Measurements from ENCODE around the gene ACSS3.

Gene ACSS3

GRCh38 chr12:81288651-81289050 lies 210.8 kb downstream of the ACSS3 start:
- no peak for FAIRE-seq

GRCh38 chr12:81294325-81295190 lies 216.7 kb downstream of the ACSS3 start:
- no peak for TF ChIP-seq TAF1 (IDR thresholded peaks at IDR 0.05; ENCODE audit: borderline replicate concordance, low read depth, low read length)
- TF ChIP-seq POLR2AphosphoS5 (IDR thresholded peaks at IDR 0.05; ENCODE audit: low read depth, low read length) = no peak
- TF ChIP-seq POLR2A (IDR thresholded peaks at IDR 0.05; ENCODE audit: low read depth, low read length) = no peak
- DNase-seq (ENCODE audit: insufficient read length) = no peak
- FAIRE-seq = no peak

More at GRCh38 chr12:81288651-81289050, 210.8 kb downstream of the ACSS3 start:
- no peak for TF ChIP-seq POLR2AphosphoS5 (IDR thresholded peaks at IDR 0.05; ENCODE audit: low read depth, low read length)
- no peak for TF ChIP-seq TAF1 (IDR thresholded peaks at IDR 0.05; ENCODE audit: borderline replicate concordance, low read depth, low read length)
- no peak for TF ChIP-seq POLR2A (IDR thresholded peaks at IDR 0.05; ENCODE audit: low read depth, low read length)
- DNase-seq (ENCODE audit: insufficient read length) = no peak

DNA sequence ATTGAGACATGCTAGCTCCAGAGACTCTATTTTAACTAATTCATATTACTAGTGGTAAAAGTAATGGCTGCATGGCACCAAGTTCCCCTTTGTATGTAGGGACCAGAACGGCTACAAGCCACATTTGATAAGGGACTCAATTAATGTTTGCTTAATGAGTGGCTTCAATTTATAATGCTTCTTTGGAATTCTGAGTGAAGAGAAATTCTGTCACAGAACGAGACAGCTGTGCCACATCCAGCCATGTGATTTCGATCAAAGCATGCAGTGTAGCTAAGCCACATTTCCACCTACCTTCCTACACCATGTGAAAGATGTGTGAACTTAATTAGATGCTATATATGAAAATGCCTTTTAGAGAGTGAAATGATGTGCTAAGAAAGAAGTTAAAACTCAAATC lies 217.4 kb downstream of the ACSS3 start:
- FAIRE-seq (no peak), DNase-seq (ENCODE audit: insufficient read length) (no peak)
- TF ChIP-seq POLR2AphosphoS5 (IDR thresholded peaks at IDR 0.05; ENCODE audit: low read depth, low read length) = no peak
- no peak for TF ChIP-seq TAF1 (IDR thresholded peaks at IDR 0.05; ENCODE audit: borderline replicate concordance, low read depth, low read length)
- no peak for TF ChIP-seq POLR2A (IDR thresholded peaks at IDR 0.05; ENCODE audit: low read depth, low read length)

GRCh38 chr12:81296556-81297305 lies 218.9 kb downstream of the ACSS3 start:
- no peak for DNase-seq (ENCODE audit: insufficient read length)
- TF ChIP-seq POLR2A (IDR thresholded peaks at IDR 0.05; ENCODE audit: low read depth, low read length) (no peak), TAF1 (IDR thresholded peaks at IDR 0.05; ENCODE audit: borderline replicate concordance, low read depth, low read length) (no peak)
- FAIRE-seq = no peak

DNA sequence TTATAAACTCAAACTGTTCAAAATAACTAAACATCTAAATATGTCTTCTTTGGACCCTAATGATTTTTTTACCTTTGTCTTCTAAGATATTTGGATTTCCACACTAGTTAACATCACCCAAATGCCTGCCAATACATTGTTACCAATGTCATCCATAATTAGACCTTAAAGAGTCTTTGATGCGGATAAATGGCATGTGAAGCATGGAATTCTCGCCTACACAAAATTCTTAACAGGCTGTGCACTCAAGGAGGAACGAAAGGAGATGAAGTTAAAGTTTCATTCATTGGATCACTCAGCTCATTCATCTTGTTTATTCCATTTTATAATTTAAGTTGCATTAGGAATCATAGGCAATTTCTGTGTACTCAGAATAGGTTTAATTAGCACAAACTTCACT lies 219.7 kb downstream of the ACSS3 start:
- DNase-seq (ENCODE audit: insufficient read length) = no peak
- FAIRE-seq = no peak
- TF ChIP-seq POLR2A (IDR thresholded peaks at IDR 0.05; ENCODE audit: low read depth, low read length) (no peak), POLR2AphosphoS5 (IDR thresholded peaks at IDR 0.05; ENCODE audit: low read depth, low read length) (no peak), TAF1 (IDR thresholded peaks at IDR 0.05; ENCODE audit: borderline replicate concordance, low read depth, low read length) (no peak)

GRCh38 chr12:81300454-81300853 lies 222.6 kb downstream of the ACSS3 start:
- no peak for TF ChIP-seq TAF1 (IDR thresholded peaks at IDR 0.05; ENCODE audit: borderline replicate concordance, low read depth, low read length)
- TF ChIP-seq POLR2AphosphoS5 (IDR thresholded peaks at IDR 0.05; ENCODE audit: low read depth, low read length) = no peak
- no peak for TF ChIP-seq POLR2A (IDR thresholded peaks at IDR 0.05; ENCODE audit: low read depth, low read length)
- no peak for FAIRE-seq
- DNase-seq (ENCODE audit: insufficient read length) = no peak

DNA sequence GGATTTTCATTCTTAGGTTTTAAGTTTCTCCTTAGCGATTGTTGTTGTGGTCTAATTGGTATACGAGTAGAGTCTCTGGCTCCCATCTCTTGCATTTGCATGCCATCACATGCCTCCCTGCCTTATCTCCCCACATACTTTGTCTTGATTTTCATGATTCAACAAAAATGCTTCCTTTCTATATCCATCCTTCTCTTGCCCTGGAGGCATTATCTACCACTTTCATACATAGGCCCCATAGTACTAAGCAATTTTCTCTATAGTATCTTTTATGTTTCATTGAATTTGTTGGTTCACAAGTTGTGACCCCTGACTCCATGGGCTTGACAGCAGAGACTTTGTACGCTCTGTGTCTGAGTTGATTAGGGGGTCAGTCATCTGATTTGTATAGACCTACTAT lies 226.1 kb downstream of the ACSS3 start:
- FAIRE-seq = no peak
- TF ChIP-seq POLR2AphosphoS5 (IDR thresholded peaks at IDR 0.05; ENCODE audit: low read depth, low read length) = no peak
- no peak for TF ChIP-seq TAF1 (IDR thresholded peaks at IDR 0.05; ENCODE audit: borderline replicate concordance, low read depth, low read length)
- TF ChIP-seq POLR2A (IDR thresholded peaks at IDR 0.05; ENCODE audit: low read depth, low read length) = no peak
- no peak for DNase-seq (ENCODE audit: insufficient read length)
